GM18867 (cell line): ENCODE results near the gene SPATA13.

ENCODE experiments used
- ATAC-seq: cut with Tn5 transposase; IDR thresholded peaks from one replicate; pipeline ENCODE4 v1.9.1; 2021; ENCODE audit warnings: mild to moderate bottlenecking, moderate library complexity; ENCODE audit not compliant: unreplicated experiment

SPATA13 gene

DNA sequence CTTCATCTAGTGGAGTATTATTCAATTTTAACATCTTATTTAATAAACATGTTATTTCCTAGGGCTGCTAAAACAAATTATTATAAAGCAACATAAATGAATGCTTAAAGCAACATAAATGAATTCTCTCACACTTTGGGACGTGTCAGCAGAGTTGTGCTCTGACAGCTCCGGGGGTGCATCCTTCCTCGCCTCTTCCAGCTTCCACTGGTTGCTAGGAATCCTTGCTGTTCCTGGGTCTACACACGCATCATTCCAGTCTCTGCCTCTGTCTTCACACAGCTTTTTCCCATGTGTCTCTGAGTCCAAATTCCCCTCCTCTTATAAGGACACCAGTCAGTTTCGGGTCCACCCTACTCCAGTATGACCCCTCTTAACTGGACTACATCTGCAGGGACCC is 21.6 kb upstream of the SPATA13 start:
- ATAC-seq = no peak

- no peak for ATAC-seq
These were observed 19.1 kb upstream of the SPATA13 start for GRCh38 chr13:24141333-24141910.

DNA sequence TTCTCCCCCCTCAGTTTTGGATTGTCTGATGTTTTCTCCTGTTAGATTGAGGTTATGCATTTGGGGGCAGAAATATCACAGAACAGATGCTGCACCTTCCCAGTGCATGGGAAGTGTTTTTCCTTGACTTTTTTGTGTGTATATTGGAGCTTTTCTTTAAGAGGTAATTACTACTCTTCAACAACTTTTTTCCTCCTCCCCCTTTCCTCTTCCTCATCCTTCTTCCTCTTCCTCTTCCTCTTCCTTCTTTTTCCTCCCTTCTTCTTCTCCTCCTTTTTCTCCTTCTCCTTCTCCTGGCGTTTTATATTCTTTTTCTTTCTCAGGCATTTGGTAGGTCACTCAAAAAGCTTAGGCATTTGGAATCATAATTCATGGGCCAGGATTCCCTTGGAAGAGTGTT is 18.1 kb upstream of the SPATA13 start:
- ATAC-seq = no peak

- no peak for ATAC-seq
These were observed 17.6 kb upstream of the SPATA13 start for GRCh38 chr13:24142886-24143285.

DNA sequence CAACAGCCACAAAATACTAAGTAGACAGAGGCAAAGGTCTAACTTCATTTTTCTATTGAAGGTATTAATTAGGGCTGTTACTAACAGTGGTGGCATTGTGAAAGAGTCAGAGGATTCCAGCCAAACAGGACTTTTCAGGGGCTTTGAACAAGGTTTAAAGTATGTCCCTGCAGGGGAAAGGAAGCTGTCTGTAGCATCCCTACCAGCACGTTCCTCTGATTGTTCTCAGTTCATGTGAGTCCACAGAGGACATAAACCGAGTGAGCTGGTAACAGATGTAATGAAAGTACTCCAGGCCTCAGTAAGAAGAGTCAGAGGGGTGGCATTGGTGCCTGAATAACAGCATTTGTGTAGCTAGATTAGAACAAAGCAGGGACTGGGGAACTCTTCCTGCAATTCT is 15.3 kb upstream of the SPATA13 start:
- no peak for ATAC-seq

DNA sequence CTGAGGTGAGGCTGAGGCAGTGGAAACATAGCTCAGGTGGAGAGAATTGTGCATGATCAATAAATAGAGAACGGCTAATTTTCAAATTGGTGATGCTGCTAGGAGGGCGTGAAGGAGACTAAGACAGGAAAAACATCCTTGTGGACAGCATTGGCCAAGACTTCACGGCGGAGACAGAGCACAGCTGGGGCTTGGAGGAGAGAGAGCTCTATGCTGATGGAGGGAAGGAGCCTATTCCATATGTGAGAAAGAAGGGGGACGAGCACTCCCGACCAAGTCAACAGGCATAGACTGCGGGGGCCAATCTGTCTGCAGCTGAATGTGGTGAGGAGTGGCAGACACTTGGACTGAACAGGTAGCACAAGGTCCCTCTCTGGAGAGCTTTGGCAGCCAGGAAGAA is 14.8 kb upstream of the SPATA13 start:
- ATAC-seq = no peak

GRCh38 chr13:24146961-24147569 is 13.5 kb upstream of the SPATA13 start:
- no peak for ATAC-seq

DNA sequence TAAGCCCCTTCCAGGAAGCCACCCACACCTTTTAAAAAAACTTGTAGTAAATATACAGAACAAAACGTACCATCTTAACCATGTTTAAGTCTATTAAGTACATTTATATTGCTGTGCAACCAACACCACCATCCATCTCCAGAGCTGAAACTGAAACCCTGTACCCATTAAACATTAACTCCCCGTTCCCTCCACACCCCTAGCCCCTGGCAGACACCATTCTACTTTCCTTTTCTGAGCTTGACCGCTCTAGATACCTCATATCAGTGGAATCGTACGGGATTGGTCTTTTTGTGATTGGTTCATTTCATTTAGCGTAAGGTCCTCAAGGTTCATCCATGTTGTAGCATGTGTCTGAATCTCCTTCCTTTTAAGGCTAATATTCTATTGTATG is 13.0 kb upstream of the SPATA13 start:
- ATAC-seq = no peak

DNA sequence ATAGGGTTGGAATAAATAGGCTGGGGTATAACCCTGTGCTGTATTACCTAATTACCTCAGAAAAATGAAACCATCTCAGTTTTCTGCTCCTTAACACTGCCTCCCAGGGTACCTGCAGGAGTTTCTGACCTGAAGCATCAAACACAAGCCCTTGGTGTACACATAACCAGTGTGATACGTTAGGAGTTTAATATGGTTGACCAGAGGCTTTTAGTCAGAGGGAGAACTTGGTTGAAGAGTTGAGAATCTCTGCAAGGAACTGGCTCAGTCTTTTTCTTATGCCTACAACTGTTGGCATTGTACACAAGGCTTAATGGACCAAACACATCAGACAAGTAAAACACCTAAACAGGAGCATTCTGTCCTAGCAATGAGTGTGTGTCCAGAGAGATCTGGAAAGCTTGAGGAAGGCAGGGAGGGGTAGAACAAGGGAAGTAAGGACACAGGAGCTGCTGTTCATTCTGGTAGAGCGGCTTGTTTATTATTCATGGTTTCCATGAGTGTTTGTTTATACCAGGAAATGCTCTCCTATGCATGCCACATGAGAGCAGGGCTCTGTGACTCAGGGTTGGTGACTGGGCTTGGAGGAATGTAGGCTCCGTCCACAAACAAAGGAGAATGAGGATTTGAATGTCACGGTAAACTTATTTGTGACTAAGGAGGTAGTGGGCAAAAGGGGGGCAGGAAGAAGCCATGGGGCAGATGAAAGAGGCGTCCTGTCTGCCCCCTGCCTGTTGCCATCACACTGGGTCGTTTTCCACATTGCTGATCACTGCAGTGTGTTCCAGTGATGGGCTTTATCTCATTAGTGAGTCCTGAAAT is 11.9 kb upstream of the SPATA13 start:
- ATAC-seq = no peak

GRCh38 chr13:24149246-24150032 is 11.1 kb upstream of the SPATA13 start:
- ATAC-seq = no peak

DNA sequence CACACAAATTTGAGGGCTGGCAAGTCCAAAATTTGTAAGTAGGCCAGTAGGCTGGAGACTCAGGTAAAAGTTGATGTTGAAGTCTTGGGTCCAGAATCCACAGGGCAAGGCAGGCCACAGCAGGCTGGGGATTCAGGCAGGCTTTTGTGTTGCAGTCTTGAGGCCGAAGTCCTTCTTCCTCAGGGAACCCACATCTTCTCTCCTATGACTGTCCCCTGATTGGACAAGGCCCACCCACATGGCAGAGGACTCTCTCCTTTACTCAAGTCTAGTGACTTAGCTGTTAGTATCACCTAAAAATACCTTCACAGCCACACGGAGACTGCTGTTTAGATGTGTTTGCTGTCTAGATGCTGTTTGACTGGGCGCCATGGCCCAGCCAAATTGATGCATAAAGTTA is 9.9 kb upstream of the SPATA13 start:
- no peak for ATAC-seq

DNA sequence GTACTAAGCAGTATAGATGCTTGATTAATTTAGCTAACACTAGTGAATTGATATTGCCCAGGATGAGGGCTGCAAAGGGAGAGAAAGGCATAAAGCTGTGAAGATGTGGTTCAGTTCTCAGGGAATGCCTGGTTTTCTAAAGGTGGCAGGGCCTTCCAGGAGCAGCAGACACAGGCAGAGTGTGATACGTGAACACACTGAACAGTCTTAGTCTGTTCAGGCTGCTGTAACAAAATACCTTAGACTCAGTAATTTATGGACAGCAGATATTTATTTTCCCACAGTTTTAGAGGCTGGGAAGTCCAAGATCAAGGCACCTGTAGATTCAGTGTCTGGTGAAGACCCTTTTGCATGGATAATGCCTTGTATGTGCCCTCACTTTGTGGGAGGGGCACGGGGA is 8.7 kb upstream of the SPATA13 start:
- no peak for ATAC-seq

GRCh38 chr13:24152292-24153214 is 8.0 kb upstream of the SPATA13 start:
- ATAC-seq = no peak

DNA sequence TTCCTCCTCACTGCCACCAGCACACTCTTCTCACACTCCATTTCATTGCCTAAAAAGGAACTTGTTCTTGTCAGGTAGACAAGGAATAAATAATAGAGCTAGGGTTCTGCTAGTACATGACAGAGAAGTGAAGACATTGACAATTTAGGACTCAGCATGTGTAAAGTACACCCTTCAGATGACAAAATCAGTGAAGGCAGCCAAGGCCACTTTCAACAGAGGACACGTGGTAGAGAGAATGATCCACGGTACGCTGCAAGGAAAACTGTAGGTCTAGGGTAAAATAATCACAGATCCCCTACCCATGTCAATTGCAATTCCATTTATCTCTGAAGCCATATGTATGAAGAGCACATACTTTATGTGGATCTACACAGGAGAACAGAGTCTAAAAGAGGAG is 7.2 kb upstream of the SPATA13 start:
- ATAC-seq = no peak

GRCh38 chr13:24153979-24154701 is 6.4 kb upstream of the SPATA13 start:
- ATAC-seq = no peak

DNA sequence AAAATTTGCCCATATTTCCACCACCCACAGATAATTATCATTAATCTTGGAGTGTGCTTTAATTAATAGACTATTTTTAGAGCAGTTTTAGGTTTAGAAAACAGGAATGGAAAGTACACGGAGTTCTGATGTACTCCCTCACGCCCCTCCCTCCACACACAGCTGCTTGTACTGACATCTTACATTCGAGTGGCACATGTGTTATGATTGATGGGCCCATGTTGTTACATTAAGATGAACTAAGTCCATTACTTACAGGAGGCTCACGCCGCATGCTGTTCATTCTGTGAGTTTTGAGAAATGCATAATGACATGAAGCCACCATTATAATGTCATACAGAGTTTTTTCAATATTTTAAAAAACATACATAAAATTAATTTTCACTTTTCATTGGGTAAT is 1.2 kb upstream of the SPATA13 start:
- ATAC-seq = no peak

DNA sequence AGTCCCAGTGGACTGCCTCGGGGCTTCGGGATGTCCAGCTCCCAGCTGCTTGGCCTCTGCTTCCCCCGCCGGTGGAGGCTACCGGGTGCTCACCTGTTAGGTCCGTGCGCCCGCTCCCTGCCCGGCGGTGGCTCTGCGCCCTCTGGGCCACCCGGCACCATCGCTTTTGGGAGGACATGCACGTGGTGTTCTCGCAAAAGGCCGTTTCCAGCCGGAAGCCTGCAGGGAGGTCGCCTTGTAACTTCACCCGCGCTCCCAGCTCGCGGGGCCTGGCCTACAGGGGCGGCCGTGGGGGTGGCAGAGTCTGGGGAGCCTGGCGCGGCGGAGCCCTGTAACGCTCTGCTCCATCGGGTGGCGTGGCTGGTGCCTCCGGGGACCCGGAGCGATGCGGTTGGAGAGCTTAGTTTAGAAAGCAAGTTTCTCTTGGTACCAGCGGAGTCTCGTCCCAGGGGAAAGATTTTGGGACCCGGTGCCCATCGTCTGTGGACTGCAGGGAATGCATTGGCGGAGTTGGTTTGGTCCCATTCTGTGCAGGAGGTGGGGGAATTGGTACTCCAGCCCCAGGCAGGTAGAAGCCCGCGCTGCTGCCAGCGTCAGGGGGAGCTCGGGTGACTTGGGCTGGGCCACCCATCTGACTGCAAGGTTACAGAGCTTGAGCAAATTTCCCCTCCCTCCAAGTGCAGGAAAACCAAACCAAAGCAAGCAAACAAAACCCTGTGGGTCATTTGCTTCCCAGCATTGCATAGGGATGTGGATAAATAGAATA is 673 bp downstream of the SPATA13 start:
- ATAC-seq = peak; percentile 42

DNA sequence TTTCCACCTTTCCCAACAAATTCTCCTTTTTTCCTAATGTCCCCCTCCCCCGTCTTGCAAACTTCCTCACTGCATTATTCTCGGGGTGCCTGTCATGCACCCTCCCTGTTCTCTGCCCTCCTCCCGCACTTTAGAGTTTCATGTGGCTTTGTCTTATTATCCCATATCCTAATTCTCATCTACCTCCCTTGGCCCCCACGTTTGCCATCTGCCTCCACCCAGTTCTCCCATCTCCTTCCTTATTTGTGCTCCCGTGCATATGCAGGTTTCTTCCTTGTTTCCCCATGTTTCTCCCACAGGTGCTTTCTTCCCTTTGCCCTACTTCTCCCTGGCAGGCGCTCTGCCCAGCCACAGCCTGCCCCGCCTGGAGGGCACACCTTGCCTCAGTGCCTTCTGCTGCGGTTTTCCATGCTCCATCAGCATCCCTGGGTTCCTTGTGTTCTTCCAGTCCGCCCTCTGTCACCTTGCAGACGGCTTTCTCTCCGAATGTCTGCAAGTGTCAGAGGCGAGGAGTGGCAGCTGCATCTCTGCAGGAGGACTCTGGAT is 1.5 kb downstream of the SPATA13 start:
- ATAC-seq = no peak

DNA sequence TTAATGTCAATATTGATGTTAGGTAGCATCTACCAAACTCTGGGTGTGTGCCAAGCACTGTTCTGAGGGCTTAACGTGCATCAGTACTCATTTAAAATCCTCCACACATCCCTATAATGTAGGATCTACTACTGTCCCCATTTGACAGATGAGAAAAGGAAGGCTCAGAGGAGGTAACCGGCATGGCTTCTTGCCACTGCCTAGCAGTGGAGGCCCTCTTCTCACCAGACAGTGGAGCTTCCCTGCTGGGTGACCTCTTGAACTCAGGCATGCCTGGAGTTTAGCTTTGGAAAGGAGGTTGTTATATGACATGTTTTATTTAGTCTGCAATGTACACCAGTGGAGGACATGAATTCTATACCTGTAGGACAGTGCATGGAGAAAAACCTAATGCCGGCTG is 2.1 kb downstream of the SPATA13 start:
- no peak for ATAC-seq
